GM19023 (cell line): ENCODE data around the gene SLC51B.
"Not testable (repeated sequence)": the region's sequence is repeated elsewhere in the genome, so short reads cannot be mapped to it uniquely, and the experiment has no call there.

Experiments used
- ATAC-seq: cut with Tn5 transposase; IDR thresholded peaks from one replicate; pipeline ENCODE4 v1.9.1; 2021; ENCODE audit warnings: mild to moderate bottlenecking, moderate library complexity; ENCODE audit not compliant: unreplicated experiment

The SLC51B gene

GRCh38 chr15:65062726-65063125, 17.5 kb downstream of the SLC51B start:
- ATAC-seq, result no peak

GRCh38 chr15:65066001-65066634, 20.9 kb downstream of the SLC51B start:
- no peak for ATAC-seq

- no peak for ATAC-seq
Measured at GRCh38 chr15:65066635-65067316, 21.6 kb downstream of the SLC51B start.

GRCh38 chr15:65067317-65067644, 22.1 kb downstream of the SLC51B start:
- ATAC-seq, result no peak

- ATAC-seq, result no peak
Measured at GRCh38 chr15:65067645-65068402, 22.6 kb downstream of the SLC51B start, which contains the start of gene RASL12. TSS of gene RASL12 (minus strand) at chr15:65067991. CDS start at chr15:65067835, 156 bp downstream.

GRCh38 chr15:65068403-65068788, 23.2 kb downstream of the SLC51B start:
- ATAC-seq, result no peak

DNA sequence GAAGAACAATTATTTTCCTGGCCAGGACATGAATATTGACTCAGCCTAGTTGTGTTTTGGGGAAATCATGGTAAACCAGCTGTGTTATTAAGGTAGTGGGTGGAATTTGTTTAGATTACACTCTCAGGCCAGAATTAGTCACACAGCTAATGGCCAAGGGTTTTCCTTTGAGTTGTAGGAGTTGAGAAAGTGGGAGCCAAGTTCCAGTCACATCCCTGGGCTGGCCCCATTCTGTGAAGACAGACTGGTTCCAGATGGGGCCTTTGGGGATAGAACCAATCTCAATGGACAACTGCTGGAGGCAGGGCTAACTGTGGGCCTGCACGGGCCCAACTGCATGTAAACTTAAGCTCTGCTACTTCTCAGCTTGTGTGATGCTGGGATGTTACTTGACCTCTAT, 24.0 kb downstream of the SLC51B start:
- ATAC-seq, result no peak

- no peak for ATAC-seq
Measured at GRCh38 chr15:65069779-65070546, 24.8 kb downstream of the SLC51B start.

DNA sequence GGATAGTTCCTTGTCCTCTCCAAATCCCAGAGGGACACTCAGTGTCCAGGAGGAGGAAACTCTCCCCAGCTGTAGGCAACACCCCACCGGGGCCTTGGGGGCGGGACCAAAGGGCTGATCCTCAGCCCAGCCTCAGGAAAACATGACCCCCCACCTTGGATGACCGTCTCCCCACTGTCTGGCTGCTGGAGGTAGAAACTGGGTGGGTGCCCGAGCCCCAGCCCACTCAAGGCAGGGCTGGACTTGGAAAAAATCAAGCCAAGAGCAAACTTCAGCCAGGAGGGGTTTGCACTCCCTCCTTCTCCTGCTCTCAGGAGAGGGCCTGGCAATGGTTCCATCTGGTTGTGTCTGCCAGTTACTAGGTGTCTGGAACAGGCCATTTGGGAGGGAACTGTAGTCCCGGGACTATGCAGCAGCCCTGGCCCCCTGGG, 26.2 kb downstream of the SLC51B start:
- ATAC-seq, result no peak

DNA sequence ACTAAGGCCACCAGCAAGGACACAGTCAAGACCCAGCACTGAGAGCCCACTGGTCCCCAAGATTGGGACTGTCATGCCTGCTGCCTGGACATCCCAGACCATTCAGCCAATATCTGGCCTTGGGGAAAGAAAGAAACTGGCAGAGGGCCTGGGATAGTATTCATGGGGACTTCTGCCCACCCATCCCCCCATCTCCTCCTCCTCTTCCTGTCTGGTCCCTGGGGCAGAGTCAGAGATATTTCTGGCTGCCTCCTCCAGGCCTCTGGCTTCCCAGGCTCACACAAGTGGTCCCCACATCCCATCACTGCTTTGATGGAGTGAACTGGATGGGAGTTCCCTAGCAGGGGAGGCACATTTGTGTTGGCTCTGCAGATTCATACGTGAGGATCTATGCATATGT, 26.8 kb downstream of the SLC51B start:
- no peak for ATAC-seq

GRCh38 chr15:65072617-65073016, 27.4 kb downstream of the SLC51B start:
- ATAC-seq, result no peak

GRCh38 chr15:65074946-65075345, 29.8 kb downstream of the SLC51B start:
- ATAC-seq, result not testable (repeated sequence)

GRCh38 chr15:65075607-65076395, 30.6 kb downstream of the SLC51B start:
- ATAC-seq, result not testable (repeated sequence)

GRCh38 chr15:65076486-65077290, 31.5 kb downstream of the SLC51B start, which contains the start of gene KBTBD13:
TSS of gene KBTBD13 (plus strand) at chr15:65076746. CDS start at chr15:65076816, 70 bp downstream.
- no peak for ATAC-seq

DNA sequence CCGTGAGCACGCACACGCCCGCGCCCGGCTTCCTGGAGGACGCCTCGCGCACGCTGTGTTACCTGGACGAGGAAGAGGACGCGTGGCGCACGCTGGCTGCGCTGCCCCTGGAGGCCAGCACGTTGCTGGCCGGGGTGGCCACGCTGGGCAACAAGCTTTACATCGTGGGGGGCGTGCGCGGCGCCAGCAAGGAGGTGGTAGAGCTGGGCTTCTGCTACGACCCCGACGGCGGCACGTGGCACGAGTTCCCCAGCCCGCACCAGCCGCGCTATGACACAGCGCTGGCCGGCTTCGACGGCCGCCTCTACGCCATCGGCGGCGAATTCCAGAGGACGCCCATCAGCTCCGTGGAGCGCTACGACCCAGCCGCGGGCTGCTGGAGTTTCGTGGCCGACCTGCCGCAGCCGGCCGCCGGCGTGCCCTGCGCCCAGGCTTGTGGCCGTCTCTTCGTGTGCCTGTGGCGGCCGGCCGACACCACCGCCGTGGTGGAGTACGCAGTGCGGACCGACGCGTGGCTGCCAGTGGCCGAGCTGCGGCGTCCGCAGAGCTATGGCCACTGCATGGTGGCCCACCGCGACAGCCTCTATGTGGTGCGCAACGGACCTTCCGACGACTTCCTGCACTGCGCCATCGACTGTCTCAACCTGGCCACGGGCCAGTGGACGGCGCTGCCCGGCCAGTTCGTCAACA, 32.2 kb downstream of the SLC51B start:
- no peak for ATAC-seq

- no peak for ATAC-seq
Measured at GRCh38 chr15:65077981-65078352, 32.8 kb downstream of the SLC51B start.

GRCh38 chr15:65079580-65079979, 34.4 kb downstream of the SLC51B start:
- no peak for ATAC-seq

DNA sequence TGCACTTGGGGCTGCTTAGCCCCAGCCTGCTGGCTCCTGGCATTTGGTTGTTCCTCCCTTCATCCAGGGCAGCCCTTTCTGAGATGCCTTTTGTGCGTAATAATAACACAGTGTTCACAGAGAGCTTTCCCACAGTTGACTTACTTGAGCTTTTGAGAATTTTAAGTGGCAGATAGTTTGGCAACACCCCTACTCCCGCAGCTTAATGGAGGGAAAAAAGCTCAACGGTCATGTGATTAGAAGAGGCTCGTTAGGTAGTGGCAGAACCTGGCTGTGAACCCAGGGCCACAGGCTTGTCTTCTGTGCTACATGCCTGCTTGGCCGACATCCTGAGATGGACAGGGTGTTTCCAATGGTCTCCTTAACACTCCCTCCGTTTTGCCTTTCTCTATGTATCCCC, 36.1 kb downstream of the SLC51B start:
- no peak for ATAC-seq

- no peak for ATAC-seq
Measured at GRCh38 chr15:65081758-65082157, 36.6 kb downstream of the SLC51B start.
